Cardiac septum (tissue), 1 donor: ENCODE results near the gene PITPNB. TPM values are rescaled to one million over a fixed set of nuclear protein-coding genes. Genes with fewer than 3 reads are reported as not detected.

Source experiments
- DNase-seq: peaks from one replicate; pipeline ENCODE4 v3.0.0-alpha.2; 2020; ENCODE audit warnings: low spot score
- intact Hi-C: fragments of 100-400 bp; cut with DNase I; formaldehyde crosslinking; loops from one replicate; pipeline ENCODE4 v1.14.0; 2022
- total RNA-seq: library from RNA; stranded (reverse); fragmentation: NEBNext Ultra II Directional; extraction: Animal tissue kit (Norgen Biotek cat#: 25700); gene quantifications from one replicate; pipeline ENCODE4 v1.2.1, GENCODE V29; 2021
- donor health status: DM: no; HTN: no; CAD: no.

Gene PITPNB
- total RNA-seq, 1 donor from 2014 or later = 69.2 TPM

DNA sequence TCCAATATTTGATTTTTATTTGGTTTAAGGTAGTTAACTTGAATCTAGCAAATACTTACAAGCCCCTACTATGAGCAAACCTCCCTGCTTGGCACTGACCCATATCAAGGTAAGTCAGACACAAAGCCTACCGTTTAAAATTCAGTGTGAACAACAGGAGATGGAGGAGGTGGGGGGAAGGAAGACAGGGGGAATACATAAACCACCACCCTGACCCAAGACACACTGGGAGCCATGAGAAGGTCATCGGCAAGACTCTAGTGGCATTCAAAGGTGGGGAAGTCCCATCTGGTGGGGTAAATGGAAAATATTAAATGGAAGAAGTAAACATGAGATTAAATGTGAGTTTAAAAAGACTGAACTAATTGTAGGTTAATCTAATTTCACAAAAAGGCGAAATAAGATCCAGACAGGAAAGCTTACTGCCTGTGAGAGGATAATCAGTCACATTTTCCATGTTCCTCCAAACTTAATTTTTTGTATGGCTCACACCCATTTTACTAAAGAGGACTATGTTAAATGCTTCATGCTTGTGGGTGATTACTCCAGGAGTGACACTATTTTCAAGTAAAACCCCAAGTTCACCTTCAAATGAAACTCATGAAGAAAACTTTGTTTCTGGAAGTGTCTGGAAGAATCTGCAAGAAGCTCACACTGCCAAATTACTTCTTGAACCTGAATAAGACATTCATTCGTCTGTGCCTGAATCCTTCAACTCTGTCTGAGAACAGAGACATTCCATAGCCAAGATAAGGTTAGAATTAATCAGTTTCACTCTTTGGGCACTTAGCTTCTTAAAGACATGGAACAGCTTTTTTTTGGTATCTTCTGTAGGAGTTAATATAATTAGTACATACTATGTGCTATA is 51.7 kb downstream of the PITPNB start:
- no peak for DNase-seq
- intact Hi-C loops = no loop called here

GRCh38 chr22:27866135-27867084 is 52.6 kb downstream of the PITPNB start:
- intact Hi-C loops = no loop called here
- DNase-seq = no peak

GRCh38 chr22:27865496-27865895 is 53.6 kb downstream of the PITPNB start:
- intact Hi-C loops = no loop called here
- no peak for DNase-seq

DNA sequence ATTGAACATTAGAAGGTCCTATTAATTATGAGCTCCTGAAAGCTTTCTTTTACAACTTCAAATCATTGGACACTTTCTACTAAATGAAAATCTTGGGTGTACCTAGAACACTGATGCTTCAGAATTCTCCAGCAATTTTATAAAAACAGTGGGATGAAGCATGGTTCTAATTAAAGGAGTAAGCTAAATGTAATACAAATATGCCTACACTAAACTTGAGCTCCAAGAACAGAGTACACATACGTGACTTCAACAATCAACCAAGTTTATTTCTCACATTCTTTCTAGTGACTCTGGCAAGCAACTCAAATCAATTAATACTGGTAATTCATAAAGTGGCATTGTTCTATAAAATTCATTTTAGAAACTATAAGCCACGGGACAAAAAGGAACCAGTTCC is 55.5 kb downstream of the PITPNB start:
- no peak for DNase-seq
- intact Hi-C loops = no loop called here

DNA sequence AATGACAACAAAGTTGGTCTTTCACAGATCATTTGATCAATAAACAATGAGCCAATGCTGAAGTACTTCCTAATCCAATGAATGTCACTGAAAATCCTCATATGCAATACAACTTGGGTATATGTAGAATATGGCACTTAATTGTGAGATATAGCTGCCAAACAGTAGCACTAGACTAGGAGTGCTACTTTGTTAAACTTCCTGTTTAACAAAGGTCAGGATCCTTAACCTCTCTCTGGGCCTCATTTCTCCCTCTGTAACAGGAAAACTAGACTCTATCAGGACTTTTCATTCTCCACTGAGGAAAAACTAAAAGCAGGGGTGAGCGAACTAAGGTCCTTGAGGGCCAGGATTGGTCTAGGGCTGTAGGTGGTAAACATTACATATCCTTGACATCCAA is 56.1 kb downstream of the PITPNB start:
- no peak for DNase-seq
- intact Hi-C loops = no loop called here

DNA sequence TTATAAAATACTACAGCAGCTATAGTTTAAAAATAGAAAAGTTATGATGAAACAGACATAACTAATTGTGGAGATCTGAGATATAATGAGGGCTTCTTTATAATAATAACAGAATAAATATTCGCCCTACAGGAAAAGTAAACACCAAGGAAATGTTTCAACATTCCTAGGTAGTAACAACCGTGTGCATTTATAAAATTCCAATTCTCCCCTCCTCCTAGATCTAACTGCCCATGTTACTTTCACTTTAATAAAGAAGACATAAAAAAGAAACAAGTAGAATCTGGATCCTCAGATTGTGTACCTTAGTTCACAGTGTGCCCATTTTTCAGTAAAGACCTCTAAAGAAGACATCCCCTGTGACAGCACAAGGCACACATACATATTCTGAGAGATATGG is 59.7 kb downstream of the PITPNB start:
- no peak for DNase-seq
- intact Hi-C loops = no loop called here

DNA sequence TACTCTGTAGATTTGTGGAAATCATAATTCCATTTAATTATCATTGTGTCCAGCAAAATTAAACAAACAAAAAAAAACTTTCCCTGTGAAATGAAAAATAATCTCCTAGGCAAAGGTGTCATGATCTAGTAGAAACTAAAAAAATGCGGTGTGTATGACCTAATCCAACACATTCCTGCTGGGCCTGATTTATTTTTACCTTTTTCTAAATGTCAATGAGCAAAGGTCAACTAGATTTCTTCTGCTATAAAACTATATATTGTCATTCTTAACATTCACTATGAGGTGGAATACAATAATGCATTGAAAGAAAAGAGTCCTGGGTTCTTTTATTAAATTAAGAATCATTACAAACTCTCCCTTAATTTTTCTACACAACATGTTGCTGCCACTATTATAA is 60.4 kb downstream of the PITPNB start:
- no peak for DNase-seq
- intact Hi-C loops = no loop called here

DNA sequence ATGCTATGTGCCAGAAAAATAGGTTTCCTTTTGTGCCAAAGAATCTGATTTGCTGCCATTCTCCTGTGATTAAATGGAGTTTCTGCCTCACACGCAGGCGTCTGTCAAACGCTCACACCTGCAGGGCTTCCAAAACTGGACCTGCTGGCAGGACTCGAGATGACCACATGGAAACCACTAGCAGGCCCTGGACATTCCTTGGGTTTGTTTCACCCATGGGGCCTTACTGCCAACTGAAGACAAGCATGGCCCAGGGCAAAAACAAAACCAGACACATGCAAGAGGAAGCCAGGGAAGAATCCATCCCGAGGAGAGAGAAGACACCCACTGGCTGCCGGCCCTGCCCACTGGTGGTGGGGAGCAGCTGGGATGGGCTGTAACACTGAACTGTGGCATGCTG is 61.6 kb downstream of the PITPNB start:
- no peak for DNase-seq
- intact Hi-C loops = no loop called here

DNA sequence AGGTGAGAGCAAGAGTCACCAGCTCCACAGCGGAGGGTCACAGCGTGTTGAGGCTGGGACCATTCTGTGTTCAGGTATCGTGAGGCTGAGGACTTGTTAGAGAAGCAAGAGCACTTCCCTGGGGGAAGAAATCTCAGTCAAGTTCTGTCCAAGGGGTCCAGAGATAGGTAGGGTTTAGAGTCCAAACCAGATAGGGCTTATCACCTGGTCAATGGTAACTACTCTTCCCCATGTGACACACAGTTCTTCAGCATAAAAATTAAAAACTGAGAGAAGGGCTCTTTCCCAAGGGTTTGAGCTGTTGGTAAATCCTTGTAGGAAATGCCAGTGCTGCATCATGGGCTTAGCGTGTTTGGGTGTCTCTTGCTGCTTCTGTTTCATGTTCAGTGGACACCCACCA is 62.7 kb downstream of the PITPNB start:
- DNase-seq = no peak
- intact Hi-C loops = no loop called here

- DNase-seq = no peak
- intact Hi-C loops = no loop called here
Measured at GRCh38 chr22:27853424-27853823, 65.6 kb downstream of the PITPNB start.

DNA sequence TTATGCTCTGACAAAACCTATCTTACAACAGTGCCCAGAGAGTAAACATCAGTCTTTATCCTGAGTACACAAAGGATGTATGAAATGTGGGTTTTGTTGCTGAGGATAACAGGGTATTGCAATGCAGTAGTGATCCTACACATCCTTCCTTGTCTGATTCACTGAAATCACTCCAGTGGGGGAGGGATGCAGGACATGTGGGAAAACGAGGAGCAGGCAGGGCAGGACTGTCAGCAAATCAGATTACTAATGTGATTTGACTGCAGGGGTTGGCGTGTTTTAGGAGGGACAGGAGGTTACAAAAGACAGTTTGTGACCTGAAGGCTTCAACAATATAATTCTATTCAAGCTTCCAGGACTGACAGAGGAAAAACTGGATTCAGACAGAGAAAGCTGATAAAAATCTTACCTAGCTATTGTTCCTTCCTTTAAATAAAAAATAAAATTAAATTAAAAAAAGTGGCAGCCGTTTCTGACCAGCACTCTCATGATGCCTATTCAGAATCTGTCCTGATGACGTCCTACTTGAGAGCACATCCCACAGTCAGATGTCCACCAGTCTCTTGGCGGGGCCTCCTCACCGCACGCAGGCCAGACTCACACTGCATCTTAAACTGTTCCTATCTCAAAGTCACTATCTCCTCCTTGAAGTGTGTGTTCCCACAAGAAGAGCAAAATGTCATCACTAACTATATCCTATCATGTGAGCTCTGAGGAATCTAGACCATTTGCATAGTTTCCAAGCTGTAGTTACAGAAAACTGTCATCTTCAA is 66.9 kb downstream of the PITPNB start:
- no peak for DNase-seq

DNA sequence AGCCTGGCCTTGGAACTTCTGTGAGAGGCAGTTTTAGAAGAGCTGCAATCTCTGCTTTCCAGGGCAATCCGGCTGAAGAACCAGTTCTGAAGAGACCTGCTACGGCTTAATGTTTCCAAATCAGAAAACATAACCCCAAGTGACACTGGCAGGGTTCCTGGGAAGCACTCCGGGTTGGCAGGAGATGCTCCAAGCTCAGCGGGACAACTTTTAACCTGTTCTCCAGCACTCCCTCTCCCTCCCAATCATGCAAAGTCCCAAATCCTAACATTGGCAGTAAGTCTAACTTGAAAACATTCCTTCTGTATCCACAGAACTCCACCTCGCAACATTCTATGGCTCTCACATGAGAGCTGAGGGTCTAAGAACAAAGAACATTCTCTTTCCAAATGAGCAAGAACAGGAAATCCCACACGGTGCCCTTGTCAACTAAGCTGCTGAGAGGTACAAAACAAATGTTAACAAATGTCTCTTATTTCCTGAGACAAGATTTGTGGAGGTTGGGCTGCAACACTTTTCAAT is 69.0 kb downstream of the PITPNB start:
- no peak for DNase-seq
- intact Hi-C loops = no loop called here

More for the DNA sequence above, 66.9 kb downstream of the PITPNB start:
- intact Hi-C loops = no loop called here

- intact Hi-C loops = no loop called here
- DNase-seq = no peak
Measured at GRCh38 chr22:27848005-27848404, 71.1 kb downstream of the PITPNB start.

GRCh38 chr22:27846910-27847309 is 72.1 kb downstream of the PITPNB start:
- intact Hi-C loops = no loop called here
- DNase-seq = no peak

GRCh38 chr22:27846248-27846757 is 72.8 kb downstream of the PITPNB start:
- intact Hi-C loops = no loop called here
- DNase-seq = no peak

- intact Hi-C loops = no loop called here
- no peak for DNase-seq
Measured at GRCh38 chr22:27845644-27846043, 73.4 kb downstream of the PITPNB start.

GRCh38 chr22:27844656-27845591 is 74.1 kb downstream of the PITPNB start:
- intact Hi-C loops = no loop called here
- DNase-seq = no peak

DNA sequence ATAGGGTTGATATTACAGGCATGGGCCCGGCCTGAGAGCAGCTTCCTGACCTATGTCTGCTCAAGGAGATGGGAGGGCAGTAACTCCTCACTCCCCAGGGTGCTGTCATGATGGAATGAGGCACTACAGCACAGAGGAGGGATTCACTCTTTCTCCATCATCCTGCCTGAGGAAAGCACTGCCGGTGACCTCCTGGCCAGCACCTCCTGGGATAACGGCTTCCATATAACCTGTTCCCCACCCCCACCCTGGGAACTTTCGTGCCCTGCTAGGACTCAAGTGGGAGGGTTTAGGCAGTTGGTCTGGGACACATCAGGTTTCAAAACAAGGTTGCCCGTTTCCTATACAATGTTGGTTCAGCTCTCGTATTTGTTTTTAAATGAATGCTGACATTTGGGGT is 74.8 kb downstream of the PITPNB start:
- intact Hi-C loops = no loop called here
- no peak for DNase-seq
